Measurements from ENCODE around the gene ZNF579. TPM values are rescaled to one million over a fixed set of nuclear protein-coding genes. Genes with fewer than 3 reads are reported as not detected.
A peak's percentile ranks its signal among the peaks of the same experiment; 100 is the strongest.

ZNF579 gene
- total RNA-seq, 1 donor from 2014 or later: 2.1 TPM

DNA sequence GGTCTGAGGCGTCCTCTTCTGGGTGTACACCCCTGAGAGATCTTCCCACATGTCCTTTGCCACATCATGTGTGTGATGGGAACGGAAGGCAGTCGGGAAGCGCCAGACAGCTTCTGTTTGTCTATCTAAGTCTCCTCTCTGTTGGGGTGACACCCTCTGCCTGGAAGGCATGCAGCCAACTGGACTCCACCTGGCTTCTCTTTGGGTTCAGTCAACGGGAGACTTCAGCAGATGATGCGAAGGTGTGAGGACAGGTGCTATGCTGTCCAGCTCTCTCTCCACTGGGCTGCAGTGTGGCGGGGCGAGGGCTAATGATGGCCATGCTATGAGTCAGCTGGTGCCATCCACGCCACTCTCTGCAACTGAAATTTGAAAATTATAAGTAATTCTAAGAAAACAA lies 21.0 kb downstream of the ZNF579 start:
- no peak overlapping the region for H3K4me3 Mint-ChIP-seq
- TF ChIP-seq EZH2 (IDR thresholded peaks at IDR 0.05): no peak
- TF ChIP-seq, protein P1, sequence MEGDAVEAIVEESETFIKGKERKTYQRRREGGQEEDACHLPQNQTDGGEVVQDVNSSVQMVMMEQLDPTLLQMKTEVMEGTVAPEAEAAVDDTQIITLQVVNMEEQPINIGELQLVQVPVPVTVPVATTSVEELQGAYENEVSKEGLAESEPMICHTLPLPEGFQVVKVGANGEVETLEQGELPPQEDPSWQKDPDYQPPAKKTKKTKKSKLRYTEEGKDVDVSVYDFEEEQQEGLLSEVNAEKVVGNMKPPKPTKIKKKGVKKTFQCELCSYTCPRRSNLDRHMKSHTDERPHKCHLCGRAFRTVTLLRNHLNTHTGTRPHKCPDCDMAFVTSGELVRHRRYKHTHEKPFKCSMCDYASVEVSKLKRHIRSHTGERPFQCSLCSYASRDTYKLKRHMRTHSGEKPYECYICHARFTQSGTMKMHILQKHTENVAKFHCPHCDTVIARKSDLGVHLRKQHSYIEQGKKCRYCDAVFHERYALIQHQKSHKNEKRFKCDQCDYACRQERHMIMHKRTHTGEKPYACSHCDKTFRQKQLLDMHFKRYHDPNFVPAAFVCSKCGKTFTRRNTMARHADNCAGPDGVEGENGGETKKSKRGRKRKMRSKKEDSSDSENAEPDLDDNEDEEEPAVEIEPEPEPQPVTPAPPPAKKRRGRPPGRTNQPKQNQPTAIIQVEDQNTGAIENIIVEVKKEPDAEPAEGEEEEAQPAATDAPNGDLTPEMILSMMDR (IDR thresholded peaks at IDR 0.05): no peak
- no peak for TF ChIP-seq EZH2phosphoT487 (IDR thresholded peaks at IDR 0.05)
- no peaks in the 10 kb centered on the region for H3K36me3 Mint-ChIP-seq

DNA sequence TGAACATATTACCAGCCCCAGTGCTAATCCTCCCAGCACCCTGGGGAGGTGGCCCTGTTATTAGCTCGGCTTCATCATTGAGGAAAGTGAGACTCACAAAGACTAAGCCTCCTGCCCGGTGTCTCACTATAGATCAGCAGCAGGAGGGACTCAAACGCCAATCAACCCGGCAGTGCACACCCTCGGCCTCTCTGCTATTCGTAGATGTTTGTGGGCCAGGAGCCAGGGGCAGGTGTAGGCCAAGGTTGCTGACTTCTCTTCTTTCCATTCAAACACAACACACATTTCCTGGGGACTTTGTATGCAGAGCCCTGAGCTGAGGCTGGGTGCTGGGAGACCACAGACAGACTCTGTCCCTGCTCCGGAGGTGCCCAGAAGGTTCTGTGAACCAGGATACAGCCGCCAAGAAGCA lies 25.9 kb downstream of the ZNF579 start:
- Mint-ChIP-seq H3K4me1 (peaks cover 61% of the 10 kb centered on the region), H3K27ac (peak overlapping the region; percentile 85), H3K27me3 (ENCODE audit: insufficient read depth, low read depth) (peaks cover 20% of the 10 kb centered on the region), H3K4me3 (peak overlapping the region; percentile 62), H3K9me3 (no peaks in the 10 kb centered on the region), H3K36me3 (no peaks in the 10 kb centered on the region)
- TF ChIP-seq EZH2phosphoT487 (IDR thresholded peaks at IDR 0.05): no peak
- no peak for TF ChIP-seq EZH2 (IDR thresholded peaks at IDR 0.05)
- TF ChIP-seq, protein P1 (IDR thresholded peaks at IDR 0.05): no peak
- Histone ChIP-seq H3K79me2 (ENCODE audit: low read depth) (no peaks in the 10 kb centered on the region), H3K9me3 (ENCODE audit: low read depth) (no peaks in the 10 kb centered on the region), H3K27me3 (no peaks in the 10 kb centered on the region), H3K36me3 (no peaks in the 10 kb centered on the region), H3K4me3 (no peak overlapping the region), H3K27ac (no peak overlapping the region), H3K4me1 (peaks cover 48% of the 10 kb centered on the region), H4K20me1 (ENCODE audit: low read depth) (no peaks in the 10 kb centered on the region), H3F3A (ENCODE audit: low read depth) (peaks cover 48% of the 10 kb centered on the region), H3K9ac (no peak overlapping the region), H2AFZ (replicated peaks) (no peak overlapping the region), H3K4me2 (peak overlapping the region; percentile 45)
- DNase-seq (ENCODE audit: low spot score): peak; percentile 70

More for the DNA sequence above, 21.0 kb downstream of the ZNF579 start:
- Histone ChIP-seq H3K4me2 (no peak overlapping the region), H3K9me3 (ENCODE audit: low read depth) (no peaks in the 10 kb centered on the region), H3K4me1 (peaks cover 9% of the 10 kb centered on the region), H3K9ac (no peak overlapping the region), H3K79me2 (ENCODE audit: low read depth) (no peaks in the 10 kb centered on the region), H3K4me3 (no peak overlapping the region), H3F3A (ENCODE audit: low read depth) (peaks cover 9% of the 10 kb centered on the region), H4K20me1 (ENCODE audit: low read depth) (no peaks in the 10 kb centered on the region), H3K27me3 (no peaks in the 10 kb centered on the region), H2AFZ (replicated peaks) (no peak overlapping the region), H3K27ac (no peak overlapping the region), H3K36me3 (no peaks in the 10 kb centered on the region)
- Mint-ChIP-seq H3K27me3 (ENCODE audit: insufficient read depth, low read depth) (peaks cover 13% of the 10 kb centered on the region), H3K9me3 (no peaks in the 10 kb centered on the region), H3K27ac (peak overlapping the region; percentile 42), H3K4me1 (peaks cover 36% of the 10 kb centered on the region)
- DNase-seq (ENCODE audit: low spot score): no peak

DNA sequence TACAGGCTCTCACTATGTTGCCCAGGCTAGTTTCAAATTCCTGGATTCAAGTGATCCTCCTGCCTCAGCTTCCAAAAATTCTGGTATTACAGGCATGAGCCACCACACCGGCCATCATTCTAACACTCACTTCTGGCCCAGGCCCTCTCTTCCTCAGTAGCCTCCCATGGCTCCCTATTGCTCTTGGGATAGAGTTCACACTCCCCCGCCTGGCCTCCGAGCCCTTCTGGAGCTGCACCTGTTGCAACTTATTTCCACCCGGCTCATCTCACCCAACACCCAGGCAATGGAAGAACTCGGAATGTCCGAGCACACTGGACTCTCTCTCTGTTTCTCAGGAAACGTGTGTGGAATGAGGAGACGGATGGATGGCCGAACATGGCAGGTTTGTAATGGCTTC lies 26.3 kb downstream of the ZNF579 start:
- Mint-ChIP-seq H3K4me1 (peaks cover 65% of the 10 kb centered on the region), H3K36me3 (no peaks in the 10 kb centered on the region), H3K27ac (peak overlapping the region; percentile 85), H3K27me3 (ENCODE audit: insufficient read depth, low read depth) (peaks cover 20% of the 10 kb centered on the region), H3K4me3 (peak overlapping the region; percentile 62), H3K9me3 (no peaks in the 10 kb centered on the region)
- Histone ChIP-seq H2AFZ (replicated peaks) (no peak overlapping the region), H3K9me3 (ENCODE audit: low read depth) (no peaks in the 10 kb centered on the region), H3K36me3 (no peaks in the 10 kb centered on the region), H3K27me3 (no peaks in the 10 kb centered on the region), H3K27ac (no peak overlapping the region), H3K4me2 (peak overlapping the region; percentile 45), H3F3A (ENCODE audit: low read depth) (peaks cover 53% of the 10 kb centered on the region), H3K79me2 (ENCODE audit: low read depth) (no peaks in the 10 kb centered on the region), H4K20me1 (ENCODE audit: low read depth) (no peaks in the 10 kb centered on the region), H3K4me1 (peaks cover 48% of the 10 kb centered on the region), H3K4me3 (no peak overlapping the region), H3K9ac (no peak overlapping the region)
- no peak for DNase-seq (ENCODE audit: low spot score)
- TF ChIP-seq EZH2phosphoT487 (IDR thresholded peaks at IDR 0.05): no peak
- TF ChIP-seq, protein P1 (IDR thresholded peaks at IDR 0.05): no peak
- TF ChIP-seq EZH2 (IDR thresholded peaks at IDR 0.05): no peak

All from neural progenitor cell (in vitro differentiated cells).